ENCODE data around the gene EDC4.
"Not testable (repeated sequence)": the region's sequence is repeated elsewhere in the genome, so short reads cannot be mapped to it uniquely, and the experiment has no call there.

EDC4 gene

GRCh38 chr16:67872631-67873434 lies at the start of gene EDC4:
EDC4 (plus strand) TSS chr16:67873052; CDS start chr16:67873262, 210 bp downstream.
- no peak for FAIRE-seq

- FAIRE-seq, result no peak
These were observed 47.7 kb upstream of the EDC4 start for GRCh38 chr16:67825119-67825518.

GRCh38 chr16:67825906-67826305 lies 46.9 kb upstream of the EDC4 start:
- FAIRE-seq, result no peak

- FAIRE-seq, result no peak
These were observed 44.2 kb upstream of the EDC4 start for GRCh38 chr16:67828651-67829050.

GRCh38 chr16:67833030-67833414 lies 39.8 kb upstream of the EDC4 start:
- FAIRE-seq, result no peak

GRCh38 chr16:67833415-67834241 lies 39.2 kb upstream of the EDC4 start:
- FAIRE-seq, result no peak

- no peak for FAIRE-seq
These were observed 38.6 kb upstream of the EDC4 start for GRCh38 chr16:67834242-67834614.

GRCh38 chr16:67837190-67837589 lies 35.7 kb upstream of the EDC4 start:
- FAIRE-seq, result not testable (repeated sequence)

- FAIRE-seq, result no peak
These were observed 35.0 kb upstream of the EDC4 start for GRCh38 chr16:67837811-67838210.

- FAIRE-seq, result no peak
These were observed 31.5 kb upstream of the EDC4 start for GRCh38 chr16:67841198-67841815.

GRCh38 chr16:67841816-67842508 lies 30.9 kb upstream of the EDC4 start, which contains the start of gene THAP11:
THAP11 (plus strand) TSS chr16:67842320; CDS start chr16:67842555, 235 bp downstream.
- FAIRE-seq, result no peak

- no peak for FAIRE-seq
These were observed 30.1 kb upstream of the EDC4 start for GRCh38 chr16:67842509-67843342.

GRCh38 chr16:67843343-67843765 lies 29.5 kb upstream of the EDC4 start:
- FAIRE-seq, result no peak

GRCh38 chr16:67844497-67844896 lies 28.4 kb upstream of the EDC4 start:
- no peak for FAIRE-seq

GRCh38 chr16:67845291-67846062 lies 27.4 kb upstream of the EDC4 start:
- no peak for FAIRE-seq

GRCh38 chr16:67846063-67846319 lies 26.9 kb upstream of the EDC4 start:
- FAIRE-seq, result no peak

GRCh38 chr16:67846320-67847063 lies 26.4 kb upstream of the EDC4 start, which contains the start of gene NUTF2:
NUTF2 (plus strand) TSS chr16:67846933; CDS start chr16:67865131, 18,198 bp downstream.
- FAIRE-seq, result peak; percentile 12

- no peak for FAIRE-seq
These were observed 25.6 kb upstream of the EDC4 start, which contains the start of gene CENPT for GRCh38 chr16:67847064-67847861. CENPT (minus strand) TSS chr16:67847693; CDS start chr16:67833859, 13,834 bp downstream.

- no peak for FAIRE-seq
These were observed 24.7 kb upstream of the EDC4 start for GRCh38 chr16:67848118-67848517.
